Activated naive CD4-positive, alpha-beta T cell treated with Interleukin-2 at 50 U/mL for 16 hours (primary cell): ENCODE results near the gene ASTN2.

Experiments used
- DNase-seq: peaks from one replicate; pipeline ENCODE4 v3.0.0-alpha.2; 2020

Gene ASTN2

GRCh38 chr9:117156144-117156688, 258.6 kb downstream of the ASTN2 start:
- DNase-seq = no peak

GRCh38 chr9:117153021-117153420, 261.8 kb downstream of the ASTN2 start:
- no peak for DNase-seq

DNA sequence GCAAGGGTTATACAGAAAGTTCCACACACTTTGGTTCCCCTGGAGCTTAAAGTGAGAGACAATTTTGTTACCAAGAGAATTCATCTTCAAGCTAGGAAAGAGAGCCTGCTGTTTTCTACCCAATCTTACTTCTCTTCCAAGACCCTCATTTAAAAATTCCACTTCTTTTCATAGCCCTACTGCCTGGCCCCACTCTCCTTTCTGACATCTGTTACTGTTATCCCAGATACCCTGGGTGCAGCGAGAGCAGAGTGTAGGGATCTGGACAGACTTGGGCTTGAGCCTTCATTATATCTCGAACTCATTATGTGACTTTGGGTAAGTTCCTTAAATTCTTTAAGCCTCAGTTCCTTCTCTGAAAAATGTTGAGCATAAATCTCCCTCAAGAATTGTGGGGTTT, 263.1 kb downstream of the ASTN2 start:
- no peak for DNase-seq

DNA sequence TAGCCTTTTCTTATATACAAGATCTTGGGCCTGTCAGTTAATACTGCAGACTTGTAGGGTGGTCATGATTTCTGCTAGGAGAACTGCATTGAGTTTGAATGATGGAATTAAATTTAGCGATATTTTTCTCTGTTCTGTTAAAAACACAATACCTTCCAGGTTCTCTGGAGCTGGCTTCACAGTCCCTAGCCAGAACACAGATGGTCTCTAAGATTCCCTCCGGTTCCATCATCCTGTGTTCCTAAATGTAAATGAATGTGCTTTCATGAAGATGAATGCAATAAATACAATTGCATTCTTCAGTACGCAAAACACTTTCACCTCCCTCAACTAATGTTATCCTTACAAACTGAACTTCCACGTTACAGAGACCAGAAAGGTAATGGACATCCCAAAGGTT, 264.9 kb downstream of the ASTN2 start:
- no peak for DNase-seq

DNA sequence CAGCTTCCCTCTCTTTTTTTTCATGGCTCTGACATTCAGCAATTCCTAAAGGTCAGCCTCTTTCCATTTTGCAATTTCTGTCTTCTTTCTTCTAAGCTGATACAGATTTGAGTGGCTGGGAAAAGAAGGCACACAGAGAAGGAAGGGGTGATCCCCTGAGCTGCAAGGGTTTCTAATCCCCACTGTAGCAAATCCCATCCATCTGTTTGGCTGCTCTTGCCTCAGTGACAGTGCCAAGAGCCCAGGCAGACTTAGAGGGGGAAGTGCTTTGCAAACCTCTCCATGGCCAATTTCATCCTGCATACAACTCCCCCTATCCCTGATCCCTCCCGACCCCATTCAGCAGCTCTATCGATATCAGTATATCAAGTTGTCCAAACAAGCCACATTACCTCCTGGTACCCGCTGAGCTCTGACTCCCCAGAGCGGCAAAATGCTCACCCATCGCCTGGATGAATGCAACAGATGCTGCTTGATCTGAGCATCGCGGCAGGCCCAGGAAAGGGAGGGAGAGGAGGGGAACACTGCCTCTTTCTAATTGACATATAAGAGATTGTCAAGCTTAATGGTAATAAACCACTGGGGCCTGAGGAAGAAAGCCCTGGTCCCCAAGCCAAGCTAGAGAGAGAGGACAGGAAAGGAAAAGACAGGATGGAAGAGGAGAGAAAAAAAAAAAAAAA, 268.9 kb downstream of the ASTN2 start:
- DNase-seq = no peak

DNA sequence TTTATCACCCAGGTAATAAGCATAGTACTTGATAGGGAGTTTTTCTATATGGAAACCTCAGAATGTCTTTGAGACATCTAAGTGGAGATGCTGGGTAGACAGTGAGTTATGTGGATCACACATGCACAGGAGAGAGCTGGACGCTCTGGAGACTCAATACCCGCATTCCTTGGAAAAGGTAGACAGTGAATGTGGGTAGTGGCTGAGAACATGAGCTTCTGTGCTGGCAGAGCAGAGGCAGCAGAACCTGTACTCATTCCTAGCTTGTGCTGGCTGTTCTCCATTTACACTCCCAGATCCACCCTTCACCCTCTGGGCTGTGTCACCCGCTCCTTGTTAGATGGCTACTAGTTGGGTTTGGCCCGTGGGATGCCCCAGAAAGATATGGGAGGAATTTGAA, 269.8 kb downstream of the ASTN2 start:
- no peak for DNase-seq

DNA sequence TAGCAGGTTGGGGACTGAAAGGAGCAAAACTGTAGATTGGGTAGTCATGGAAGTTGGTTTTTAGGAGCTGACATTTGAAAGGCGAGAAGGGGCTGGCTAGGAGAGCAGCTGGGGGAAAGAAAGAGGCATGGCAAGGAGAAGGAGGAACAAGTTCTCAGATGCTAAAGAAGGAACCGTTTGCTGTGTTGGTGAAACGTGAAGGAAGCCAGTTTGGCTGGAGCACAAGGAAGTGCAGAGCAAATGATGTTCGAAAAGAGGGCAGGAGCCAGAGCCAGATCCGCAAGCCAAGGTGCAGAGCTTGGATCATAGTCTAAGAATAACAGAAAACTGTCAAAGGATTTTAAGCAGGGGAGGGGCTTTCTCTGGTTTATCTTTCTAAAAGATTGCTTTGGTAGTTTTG, 276.6 kb downstream of the ASTN2 start:
- DNase-seq = no peak

- DNase-seq = no peak
These were observed 278.4 kb downstream of the ASTN2 start for GRCh38 chr9:117136461-117136860.

- DNase-seq = no peak
These were observed 279.3 kb downstream of the ASTN2 start for GRCh38 chr9:117135501-117136098.

GRCh38 chr9:117134826-117135500, 279.9 kb downstream of the ASTN2 start:
- no peak for DNase-seq

- DNase-seq = no peak
These were observed 288.0 kb downstream of the ASTN2 start for GRCh38 chr9:117126871-117127270.

DNA sequence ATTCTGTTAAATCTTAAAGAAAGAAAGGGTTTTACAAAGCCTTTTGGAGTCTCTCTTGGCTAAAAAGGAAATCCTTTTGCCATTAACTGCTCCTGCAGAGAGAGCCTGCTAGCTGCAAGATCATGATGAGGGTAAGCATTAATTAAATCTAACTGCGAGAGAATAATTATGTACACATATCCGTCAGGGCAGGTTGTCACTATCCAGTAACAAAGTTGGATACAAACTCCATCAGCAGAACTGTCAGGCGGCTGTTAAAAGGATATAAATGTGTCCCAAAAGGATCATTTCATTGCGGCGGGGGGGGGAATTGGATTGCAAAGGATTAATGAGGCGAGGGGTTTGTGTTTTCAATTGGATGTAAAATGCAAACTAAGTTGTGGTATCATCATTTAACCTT, 289.3 kb downstream of the ASTN2 start:
- no peak for DNase-seq

- DNase-seq = no peak
These were observed 291.1 kb downstream of the ASTN2 start for GRCh38 chr9:117123729-117124128.

DNA sequence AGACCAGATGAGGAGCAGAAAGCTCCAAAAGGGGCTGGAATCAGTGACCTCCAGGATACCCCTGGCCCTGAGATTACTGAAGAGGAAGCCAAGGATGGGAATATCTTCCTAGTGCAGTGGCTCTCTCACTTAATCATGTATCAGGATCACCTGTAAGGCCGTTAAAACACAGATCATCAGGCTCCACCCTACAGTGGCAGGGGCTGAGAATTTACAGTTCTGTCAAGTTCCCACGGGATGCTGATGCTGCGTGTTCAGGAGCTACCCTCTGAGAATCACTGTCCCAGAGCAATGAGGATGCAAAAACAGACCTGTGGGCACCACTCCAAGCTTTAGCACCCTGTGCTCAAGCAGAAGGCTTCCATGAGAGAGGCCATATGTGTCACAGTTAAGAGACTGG, 291.9 kb downstream of the ASTN2 start:
- DNase-seq = no peak

GRCh38 chr9:117122102-117122501, 292.8 kb downstream of the ASTN2 start:
- no peak for DNase-seq

- no peak for DNase-seq
These were observed 293.5 kb downstream of the ASTN2 start for GRCh38 chr9:117121316-117121715.

- DNase-seq = no peak
These were observed 294.8 kb downstream of the ASTN2 start for GRCh38 chr9:117120061-117120460.

- no peak for DNase-seq
These were observed 298.8 kb downstream of the ASTN2 start for GRCh38 chr9:117116084-117116483.

GRCh38 chr9:117114768-117115167, 300.1 kb downstream of the ASTN2 start:
- DNase-seq = no peak

- DNase-seq = no peak
These were observed 310.0 kb downstream of the ASTN2 start for GRCh38 chr9:117104716-117105495.

DNA sequence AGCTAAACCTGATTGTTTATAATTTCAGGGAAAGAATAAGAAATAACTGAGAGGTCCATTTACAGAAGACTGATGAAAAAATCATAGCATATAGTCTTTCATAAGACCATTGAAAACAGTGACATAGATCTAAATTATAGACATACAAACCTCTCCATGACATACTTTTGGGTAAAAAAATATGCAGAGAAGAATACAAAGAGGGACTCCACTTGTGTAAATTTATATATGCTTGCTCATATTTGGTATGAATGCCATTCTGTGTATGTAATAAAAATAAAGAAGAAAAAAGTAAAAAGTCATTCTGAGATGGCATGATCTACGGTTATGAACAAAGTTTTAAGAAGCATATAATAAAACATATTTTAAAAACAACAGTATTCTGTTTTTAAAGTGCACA, 310.7 kb downstream of the ASTN2 start:
- no peak for DNase-seq

DNA sequence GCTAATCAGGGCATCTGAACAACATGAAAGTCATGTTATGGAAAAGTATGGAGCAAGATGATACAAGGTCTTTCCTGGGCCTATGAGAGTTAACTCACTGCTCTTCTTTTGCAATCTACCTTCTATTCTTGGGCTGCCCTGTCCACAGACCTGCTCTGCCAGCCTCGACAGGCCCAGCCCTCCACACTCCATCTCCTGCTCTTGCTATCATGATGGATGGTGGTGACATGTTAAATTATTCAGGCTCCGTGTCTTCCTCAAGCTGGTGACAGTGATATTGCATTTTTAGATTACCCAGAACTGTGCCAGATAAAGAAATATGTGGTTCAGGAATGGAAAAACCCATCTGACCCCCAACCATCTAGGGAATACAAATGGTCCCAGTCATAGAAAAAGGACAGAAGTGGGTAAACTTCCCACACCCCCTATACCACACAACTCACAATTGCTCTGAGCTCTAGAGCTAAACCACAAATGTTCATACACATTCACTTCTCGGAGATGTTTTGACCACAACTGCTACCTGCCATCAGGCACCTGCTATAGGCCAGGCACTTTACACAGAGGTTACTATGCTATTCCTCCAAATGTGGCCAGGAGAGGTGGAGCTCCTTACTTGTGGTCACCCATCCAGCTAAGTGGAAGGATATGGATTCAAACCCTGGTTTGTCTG, 311.3 kb downstream of the ASTN2 start:
- no peak for DNase-seq

- DNase-seq = no peak
These were observed 313.8 kb downstream of the ASTN2 start for GRCh38 chr9:117101008-117101407.
